HCT116 (cell line): ENCODE data around the gene CDX1.

Experiments
- CTCF ChIP-seq, 3 experiments: fragments of 200-600 bp in 1 of 3; sonication (generic) in 1 of 3; IDR thresholded peaks in 2 of 3; conservative IDR thresholded peaks in 1 of 3; 2 replicates each; pipeline ENCODE4 v1.5.1; 2012 to 2017; ENCODE audit warnings: low read depth in 2 of 3, low read length in 2 of 3, antibody characterized with exemption in 1 of 3, borderline replicate concordance in 1 of 3, control low read depth in 1 of 3, mild to moderate bottlenecking in 1 of 3, mixed read lengths in 1 of 3, mixed run types in 1 of 3, moderate library complexity in 1 of 3; ENCODE audit not compliant: insufficient read depth in 1 of 3
- RAD21 ChIP-seq: IDR thresholded peaks from 2 replicates; pipeline ENCODE4 v1.6.1; 2012; ENCODE audit warnings: low read depth, mild to moderate bottlenecking

- TF ChIP-seq CTCF (IDR thresholded peaks at IDR 0.05 in 2 of 3, conservative IDR thresholded peaks at IDR 0.05 in 1 of 3; ENCODE audit: borderline replicate concordance in 1 of 3, insufficient read depth in 1 of 3, low read depth in 2 of 3, low read length in 2 of 3), result no peak
- TF ChIP-seq RAD21, result no peak
These were observed 21.7 kb downstream of the CDX1 start for GRCh38 chr5:150188146-150188842.
